GM19239 (cell line): Measurements from ENCODE around the gene DESI1.
A peak's percentile ranks its signal among the peaks of the same experiment; 100 is the strongest.
"Not testable (repeated sequence)": the region's sequence is repeated elsewhere in the genome, so short reads cannot be mapped to it uniquely, and the experiment has no call there.

ENCODE experiments used
- DNase-seq: peaks from one replicate; pipeline ENCODE4 v3.0.0; 2011; ENCODE audit warnings: low spot score; ENCODE audit not compliant: insufficient read length
- FAIRE-seq: peaks from 2 replicates; lab custom pipeline; 2011; peaks lifted over from hg19 to GRCh38; lab: Jason Lieb, UNC

Gene DESI1

DNA sequence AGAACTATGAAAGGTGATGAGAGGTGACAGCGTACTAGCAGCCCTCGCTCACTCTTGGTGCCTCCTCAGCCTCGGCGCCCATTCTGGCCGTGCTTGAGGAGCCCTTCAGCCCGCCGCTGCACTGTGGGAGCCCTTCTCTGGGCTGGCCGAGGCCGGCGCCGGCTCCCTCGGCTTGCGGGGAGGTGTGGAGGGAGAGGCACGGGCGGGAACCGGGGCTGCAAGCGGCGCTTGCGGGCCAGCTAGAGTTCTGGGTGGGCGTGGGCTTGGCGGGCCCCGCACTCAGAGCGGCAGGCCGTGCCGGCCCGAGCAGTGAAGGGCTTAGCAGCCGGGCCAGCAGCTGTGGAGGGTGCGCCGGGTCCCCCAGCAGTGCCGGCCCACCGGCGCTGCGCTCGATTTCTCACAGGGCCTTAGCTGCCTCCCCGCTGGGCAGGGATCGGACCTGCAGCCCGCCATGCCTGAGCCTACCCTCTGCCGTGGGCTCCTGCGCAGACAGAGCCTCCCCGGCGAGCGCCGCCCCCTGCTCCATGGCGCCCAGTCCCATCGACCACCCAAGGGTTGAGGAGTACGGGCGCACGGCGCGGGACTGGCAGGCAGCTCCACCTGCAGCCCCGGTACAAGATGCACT lies 27.4 kb downstream of the DESI1 start:
- FAIRE-seq, DNase-seq: not testable (repeated sequence)

DNA sequence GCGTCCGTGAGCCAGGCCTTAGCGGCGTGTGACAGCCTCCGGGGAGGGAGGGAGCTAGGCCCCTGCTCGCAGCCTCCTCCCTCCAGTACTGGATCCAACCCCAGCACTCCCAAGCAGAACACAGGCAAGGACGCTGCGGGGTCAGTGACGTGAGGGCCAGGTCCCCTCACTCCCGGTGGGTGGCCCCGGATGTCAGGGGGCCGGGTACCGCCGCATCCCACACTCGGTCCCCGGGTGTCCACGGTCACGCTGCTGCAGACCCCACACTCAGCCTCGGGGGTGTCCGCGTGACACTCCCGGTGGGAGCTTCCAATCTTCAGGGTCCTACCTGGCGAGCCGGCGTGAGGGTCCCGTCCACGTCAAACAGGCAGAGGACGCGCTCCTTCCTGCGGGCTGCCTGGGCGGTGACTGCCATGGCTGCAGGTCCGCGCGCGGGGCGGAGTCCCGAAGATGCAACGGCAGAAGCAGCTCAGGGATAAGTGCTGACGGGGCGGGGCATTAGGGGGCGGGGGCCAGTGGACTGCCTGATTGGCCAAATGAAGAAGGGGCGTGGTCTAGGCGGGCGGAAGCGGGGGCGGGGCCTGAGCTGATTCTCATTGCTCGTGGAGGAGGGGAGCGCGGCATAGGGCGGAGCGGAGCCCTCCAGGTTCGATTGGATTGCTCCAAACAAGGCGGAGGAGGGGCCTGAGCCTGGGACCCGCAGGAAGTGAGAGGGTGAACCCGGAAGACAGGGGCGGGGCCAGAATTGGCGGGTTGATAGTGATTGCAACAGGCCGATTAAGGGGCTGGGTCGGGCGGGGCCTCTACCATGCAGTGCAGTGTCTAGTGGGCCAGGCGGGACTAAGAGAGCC lies 31.2 kb downstream of the DESI1 start, which contains the start of gene PMM1:
TSS of gene PMM1 (minus strand) at position 450 of the 851 bp plus-strand sequence. CDS start at position 415, 35 bp downstream.
- DNase-seq: peak; percentile 100
- peak; percentile 99 for FAIRE-seq

DNA sequence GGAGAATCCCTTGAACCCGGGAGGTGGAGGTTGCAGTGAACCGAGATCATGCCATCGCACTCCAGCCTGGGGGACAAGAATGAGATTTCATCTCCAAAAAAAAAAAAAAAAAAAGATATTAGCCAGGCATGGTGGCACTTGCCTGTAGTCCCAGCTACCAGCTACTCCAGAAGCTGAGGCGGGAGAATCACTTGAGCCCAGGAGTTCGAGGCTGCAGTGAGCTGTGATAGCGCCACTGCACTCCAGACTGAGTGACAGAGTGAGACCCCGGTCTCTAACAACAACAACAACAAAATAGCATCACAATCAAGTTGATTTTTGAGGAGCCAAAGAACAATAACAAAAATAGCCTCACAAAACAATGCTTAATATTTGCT lies 33.5 kb downstream of the DESI1 start:
- no peak for FAIRE-seq
- DNase-seq: no peak

DNA sequence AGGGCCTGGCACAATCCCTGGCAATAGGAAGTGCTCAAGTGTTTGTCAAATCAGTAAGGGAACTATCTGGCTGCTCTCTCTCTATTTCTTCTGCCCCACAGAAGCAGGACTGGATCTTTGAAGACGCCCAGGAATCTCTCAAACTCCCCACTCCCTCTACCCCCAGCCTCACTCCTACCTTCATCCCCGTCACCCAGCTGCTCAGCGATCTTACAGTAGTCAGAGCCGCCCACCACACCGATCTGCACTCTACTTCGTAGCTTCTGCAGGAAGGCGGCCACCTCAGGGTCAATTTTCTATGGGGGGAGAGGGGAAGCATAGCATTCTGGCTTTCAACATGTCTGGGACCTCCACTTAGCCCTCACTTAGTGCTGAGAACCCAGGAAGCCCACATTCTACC lies 34.9 kb downstream of the DESI1 start:
- no peak for FAIRE-seq
- no peak for DNase-seq

DNA sequence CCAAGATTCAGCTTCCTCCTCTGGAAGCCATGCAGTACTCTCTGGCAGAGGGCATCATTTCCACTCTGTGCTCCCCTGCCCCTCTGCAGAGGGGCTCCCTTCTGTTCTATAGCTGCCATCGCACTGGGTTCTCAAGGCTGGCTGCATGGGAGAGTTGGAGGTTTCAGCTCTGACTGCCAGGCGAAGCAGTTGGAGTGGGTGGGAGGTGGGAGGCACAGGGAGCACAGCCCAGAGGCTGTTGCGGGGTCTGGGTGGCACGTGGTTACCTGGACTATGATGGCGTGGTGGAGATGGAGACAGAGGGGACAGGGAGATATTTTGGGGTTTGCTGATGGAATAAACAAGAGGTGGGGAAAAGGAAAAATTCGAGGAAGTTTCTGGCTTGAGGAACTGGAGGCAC lies 36.0 kb downstream of the DESI1 start:
- FAIRE-seq (no peak), DNase-seq (no peak)

DNA sequence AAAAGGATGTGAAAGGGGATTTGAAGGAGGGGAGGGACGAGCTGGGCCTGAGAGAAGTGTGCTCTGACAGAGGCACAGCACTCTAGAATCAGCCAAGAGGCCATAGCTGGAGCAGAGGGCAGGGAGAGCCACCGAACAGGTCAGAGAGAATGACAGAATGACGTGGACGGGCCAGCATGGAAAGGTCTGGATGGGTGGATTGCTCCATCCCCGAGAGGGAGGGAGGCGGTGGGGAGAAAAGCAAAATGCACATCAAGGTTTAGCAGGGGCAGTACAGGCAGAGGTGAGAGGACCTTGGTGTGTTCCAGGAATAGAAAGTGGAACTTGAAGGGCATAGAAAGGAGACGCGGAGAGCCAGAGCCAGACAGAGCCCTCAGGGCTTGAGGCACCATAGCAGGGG lies 38.1 kb downstream of the DESI1 start:
- DNase-seq: no peak
- FAIRE-seq: no peak

DNA sequence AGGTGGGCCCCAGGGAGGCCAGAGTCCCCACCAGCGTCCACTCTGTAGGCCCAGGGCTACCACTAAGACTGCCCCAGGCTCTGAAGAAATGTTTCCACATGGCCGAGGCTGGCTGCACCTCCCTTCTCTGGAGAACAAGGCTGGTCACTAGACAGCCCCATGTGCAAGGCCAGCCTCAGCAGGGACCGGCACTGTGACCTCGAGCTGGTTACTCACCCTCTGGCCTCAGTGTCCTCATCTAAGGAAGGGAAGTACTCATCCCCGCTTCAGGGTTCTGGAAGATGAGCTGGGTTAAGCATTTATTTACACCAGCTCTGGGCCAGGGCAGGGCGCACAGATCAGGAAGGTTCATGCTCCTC lies 40.9 kb downstream of the DESI1 start:
- FAIRE-seq: no peak
- no peak for DNase-seq

DNA sequence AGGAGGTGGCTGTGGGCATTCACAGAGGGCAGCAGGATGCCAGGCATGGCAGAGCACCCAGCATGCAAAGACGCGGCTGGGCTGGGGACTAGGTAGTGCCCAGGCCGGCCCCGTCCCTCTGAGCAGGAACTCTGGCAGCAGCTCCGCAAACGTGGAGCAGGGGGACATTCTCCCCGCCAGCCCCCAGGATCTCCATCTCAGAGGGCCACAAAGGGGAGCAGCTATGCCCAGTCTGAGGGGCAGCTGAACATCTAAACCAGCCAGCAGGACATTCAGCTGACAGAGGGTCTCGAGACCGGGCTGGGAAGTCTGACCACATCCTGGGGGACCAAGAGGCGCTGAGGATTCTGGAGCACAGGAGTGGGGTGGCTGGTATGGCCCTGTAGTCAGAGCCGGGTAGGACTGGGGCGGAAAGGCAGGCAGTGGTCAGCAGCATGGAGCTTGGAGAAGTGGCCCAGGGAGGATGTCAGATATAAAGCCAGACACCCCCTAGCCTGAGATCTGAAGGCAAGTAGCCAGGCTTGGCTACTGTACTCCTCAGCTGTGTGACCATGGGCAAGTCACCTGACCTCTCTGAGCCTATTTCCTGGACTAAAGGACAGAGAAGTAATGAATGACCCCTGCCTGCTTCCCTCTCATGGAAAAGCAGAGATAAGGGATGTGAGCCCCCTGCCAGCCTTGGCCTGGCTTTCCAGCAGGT lies 41.4 kb downstream of the DESI1 start:
- no peak for FAIRE-seq
- no peak for DNase-seq

DNA sequence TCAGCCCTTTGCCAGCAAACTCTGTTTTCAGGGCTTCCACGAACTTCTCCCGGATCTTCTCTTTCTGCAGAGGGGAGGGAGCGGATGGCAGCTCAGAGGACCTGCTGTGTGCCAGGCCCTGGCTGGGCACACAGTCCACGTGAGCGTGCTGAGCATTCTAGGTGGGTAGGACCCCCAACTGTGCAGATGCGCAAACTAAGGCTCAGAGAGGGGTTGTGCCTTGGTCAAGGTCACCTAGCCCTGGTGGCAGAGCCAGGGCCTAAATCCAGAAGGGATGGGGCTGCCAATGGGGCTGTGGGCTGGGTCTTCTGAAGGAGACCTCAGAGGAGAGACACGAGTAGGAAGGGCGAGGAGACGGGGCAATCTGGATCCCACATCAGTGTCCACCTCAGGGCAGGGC lies 42.0 kb downstream of the DESI1 start:
- FAIRE-seq (no peak), DNase-seq (no peak)

DNA sequence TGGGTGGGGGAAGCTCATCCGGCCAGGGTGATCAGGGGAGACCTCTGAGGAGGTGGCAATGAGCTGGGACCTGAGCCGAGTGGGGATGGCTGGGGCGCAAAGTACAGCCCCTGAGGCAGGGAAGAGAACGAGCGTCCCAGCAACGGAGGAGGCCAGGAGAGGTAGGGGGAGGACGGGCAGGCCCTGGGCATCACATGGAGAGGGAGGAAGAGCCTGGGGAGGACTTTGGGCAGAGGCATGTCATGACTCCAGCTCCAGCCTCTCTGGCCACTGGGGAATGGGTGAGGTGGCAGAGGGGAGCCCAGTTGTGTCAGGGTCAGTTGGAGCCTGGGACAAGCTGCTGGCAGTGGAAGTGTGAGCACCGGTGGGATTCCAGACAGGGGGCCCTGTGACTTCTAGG lies 42.7 kb downstream of the DESI1 start:
- DNase-seq (no peak), FAIRE-seq (no peak)

DNA sequence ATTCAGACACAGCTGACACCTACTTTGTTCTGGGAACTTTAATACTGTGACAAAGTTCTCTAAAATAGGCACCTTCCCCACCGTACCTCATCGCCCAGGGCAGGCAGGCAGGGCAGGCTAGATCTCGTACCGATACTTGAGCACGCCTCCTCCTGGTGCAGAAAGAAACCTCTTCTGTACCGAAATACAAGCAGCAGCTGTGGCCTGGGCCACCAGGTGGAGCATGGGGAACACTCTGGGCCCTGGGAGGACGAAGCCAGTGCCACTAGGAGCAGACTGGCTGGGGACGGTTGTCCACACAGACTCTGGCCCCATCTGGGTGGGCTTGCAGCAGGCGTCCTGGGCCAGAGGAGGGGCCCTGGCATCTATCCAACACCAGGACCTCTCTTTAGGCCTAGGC lies 44.0 kb downstream of the DESI1 start:
- FAIRE-seq (no peak), DNase-seq (peak; percentile 52)

DNA sequence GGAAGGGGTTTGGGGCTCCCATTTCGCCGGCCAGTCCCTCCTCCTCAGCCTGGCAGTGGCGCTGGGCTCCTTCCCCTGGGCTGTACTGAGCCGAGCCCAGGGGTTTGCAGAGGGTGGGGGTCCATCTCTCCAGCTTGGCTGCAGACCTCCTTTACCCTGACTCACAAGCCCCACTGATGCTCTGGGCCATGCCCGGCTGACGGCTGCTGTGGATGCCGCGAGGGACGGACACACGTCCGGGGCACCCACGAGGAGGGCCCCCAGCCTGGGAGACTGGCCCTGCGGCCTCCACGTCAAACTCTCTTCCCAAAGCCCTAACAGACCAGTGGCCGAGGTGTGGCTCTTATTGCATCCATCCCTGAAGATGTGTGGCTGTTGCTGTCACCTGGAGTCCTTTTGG lies 45.3 kb downstream of the DESI1 start:
- FAIRE-seq: no peak
- DNase-seq: no peak

DNA sequence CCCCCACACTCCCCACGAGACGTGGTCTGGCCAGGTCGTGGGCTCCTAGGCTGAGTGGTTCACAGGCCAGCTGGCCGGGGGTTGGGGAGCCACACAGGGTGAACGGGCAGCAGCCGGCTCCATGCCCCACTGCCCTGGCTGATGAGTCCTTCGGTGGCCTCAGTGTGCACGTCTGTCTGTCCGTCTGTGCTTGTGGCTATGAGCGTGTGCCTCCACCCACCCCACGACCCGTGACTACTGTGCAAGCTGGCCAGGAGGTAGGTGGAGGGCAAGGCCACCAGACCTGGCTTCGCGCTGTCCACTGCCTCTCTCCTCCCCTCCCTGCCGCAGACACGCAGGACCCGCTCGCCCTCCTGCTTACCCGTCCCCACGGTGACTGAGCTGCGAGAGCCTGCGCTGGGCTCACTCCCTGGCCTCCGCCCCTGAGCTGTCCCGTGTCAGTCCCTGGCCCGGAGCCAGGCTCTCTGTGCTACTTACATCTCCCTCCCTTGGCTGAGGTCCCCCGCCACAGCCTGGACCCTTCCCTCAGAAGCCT lies 45.9 kb downstream of the DESI1 start:
- no peak for FAIRE-seq
- no peak for DNase-seq

DNA sequence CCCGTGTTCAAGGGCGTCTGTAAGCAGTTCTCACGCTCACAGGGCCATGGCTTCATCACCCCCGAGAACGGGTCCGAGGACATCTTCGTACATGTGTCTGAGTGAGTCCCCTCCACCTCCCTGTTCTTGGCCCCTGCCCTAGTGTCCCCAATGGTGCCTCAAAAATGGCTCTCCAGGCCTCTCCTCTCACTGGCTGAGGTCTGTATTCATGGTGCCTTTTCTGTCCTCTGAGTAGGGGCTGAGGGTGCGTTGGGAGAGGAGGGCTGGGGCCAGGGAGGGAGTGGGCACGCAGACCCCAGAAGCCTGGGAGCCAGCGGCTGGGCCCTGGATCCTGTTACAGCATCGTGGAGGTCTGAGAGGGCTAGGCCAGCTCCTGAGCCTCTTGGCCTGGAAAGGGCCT lies 47.2 kb downstream of the DESI1 start:
- DNase-seq (no peak), FAIRE-seq (no peak)

DNA sequence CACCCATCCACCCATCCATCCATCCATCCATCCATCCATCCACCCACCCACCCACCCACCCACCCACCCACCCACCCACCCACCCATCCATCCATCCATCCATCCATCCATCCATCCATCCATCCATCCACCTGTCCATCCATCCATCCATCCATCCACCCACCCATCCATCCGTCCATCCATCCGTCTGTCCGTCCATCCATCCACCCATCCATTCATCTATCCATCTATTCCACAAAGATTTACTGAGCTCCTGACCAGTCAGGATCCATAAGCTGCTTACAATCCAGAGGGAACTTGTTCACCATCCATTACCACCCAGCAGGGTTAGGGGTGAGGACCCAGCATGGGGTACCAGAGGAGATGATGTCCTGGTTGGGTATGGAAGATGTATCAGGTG lies 48.5 kb downstream of the DESI1 start:
- FAIRE-seq, DNase-seq: not testable (repeated sequence)

DNA sequence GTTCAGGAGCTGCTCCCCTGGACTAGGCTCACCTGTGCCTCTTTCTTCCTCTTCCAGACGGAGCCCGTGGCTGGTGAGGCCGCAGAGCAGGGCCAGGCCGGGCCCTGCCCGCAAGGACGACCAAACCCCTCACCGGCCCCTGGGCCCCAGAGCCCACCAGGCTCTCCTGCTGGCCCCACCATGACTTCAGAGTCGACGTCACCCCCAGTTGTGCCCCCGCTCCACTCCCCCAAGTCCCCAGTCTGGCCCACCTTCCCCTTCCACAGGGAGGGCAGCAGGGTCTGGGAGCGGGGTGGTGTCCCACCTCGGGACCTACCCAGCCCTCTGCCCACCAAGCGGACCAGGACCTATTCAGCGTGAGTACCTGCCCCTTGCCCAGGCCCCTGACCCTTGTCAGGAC lies 49.1 kb downstream of the DESI1 start:
- FAIRE-seq: no peak
- DNase-seq: no peak

DNA sequence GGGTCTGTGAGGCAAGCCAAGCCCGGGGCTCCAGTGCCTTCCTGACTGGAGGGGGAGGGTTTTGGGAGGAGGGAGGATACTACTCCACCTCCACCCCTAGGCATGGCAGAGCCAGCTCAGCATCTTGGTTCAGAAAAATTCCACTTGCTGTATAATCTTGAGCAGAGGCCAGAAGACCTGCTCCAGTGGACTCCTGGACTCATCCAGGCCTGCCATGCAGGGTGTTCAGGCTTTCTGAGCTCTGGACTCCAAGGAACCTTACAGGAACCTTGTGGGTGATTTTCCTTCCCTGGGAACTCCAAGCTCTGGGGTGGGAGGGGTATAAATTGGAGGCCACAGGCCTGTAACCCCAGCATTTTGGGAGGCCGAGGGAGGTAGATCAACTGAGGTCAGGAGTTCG lies 50.6 kb downstream of the DESI1 start:
- FAIRE-seq: no peak
- no peak for DNase-seq

DNA sequence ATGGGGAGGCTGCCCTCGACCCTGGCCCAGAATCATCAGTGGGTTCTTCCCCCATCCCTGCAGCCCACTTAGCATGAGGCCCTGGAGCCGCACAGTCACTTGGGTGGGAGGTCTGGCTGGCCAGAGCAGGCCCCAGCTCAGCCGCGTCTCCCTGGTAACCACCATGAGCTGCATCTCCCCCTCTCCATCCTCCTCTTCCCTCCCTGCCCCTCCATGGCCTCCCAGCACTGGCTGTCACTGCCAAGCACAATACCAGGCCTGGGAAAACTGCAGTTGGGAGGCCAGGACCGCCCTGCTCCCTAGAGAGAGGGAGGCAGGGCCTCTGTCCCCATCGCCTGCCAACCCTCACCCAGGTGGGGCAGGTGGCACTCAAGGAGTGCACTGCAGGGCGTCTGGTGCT lies 52.0 kb downstream of the DESI1 start:
- FAIRE-seq: no peak
- DNase-seq: no peak

DNA sequence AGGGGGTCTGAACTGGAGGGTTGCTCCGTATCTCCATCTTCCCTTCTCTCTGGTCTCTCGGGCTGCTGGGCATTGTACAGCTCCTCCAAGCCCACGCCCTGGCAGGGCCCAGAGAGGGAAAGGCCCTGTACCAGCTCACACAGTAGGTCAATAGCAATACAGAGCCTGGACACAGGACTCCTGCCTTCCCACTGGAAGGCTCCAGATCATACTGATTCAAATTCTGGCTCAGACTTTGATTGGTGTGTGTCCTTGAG lies 53.4 kb downstream of the DESI1 start:
- DNase-seq (no peak), FAIRE-seq (no peak)

DNA sequence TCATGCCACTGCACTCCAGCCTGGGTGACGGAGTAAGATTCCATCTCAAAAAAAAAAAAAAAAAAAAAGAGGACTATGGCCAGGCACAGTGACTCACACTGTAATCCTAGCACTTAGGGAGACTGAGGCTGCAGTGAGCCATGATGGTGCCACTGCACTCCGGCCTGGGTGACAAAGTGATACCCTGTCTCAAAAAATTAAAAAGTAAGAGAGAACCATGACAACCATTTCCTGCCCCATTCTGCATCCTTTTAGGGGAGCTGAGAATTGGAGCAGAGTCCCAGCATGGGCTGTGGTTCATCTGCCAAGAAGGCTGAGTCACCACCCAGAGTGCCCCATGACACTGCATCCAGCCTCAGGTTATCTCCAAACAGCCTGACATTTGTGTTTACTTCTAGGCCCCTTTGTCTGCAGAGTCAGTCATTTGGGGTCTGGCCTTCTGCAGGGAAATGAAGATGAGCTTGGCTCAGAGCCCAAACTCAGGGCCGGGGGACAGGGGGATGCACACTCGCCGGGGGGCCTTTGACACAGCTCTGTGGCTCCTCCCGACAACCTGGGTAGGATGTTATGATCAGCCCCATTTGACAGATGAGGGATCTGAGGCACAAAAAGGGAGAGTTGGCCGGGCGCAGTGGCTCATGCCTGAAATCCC lies 55.3 kb downstream of the DESI1 start:
- FAIRE-seq (no peak), DNase-seq (no peak)

DNA sequence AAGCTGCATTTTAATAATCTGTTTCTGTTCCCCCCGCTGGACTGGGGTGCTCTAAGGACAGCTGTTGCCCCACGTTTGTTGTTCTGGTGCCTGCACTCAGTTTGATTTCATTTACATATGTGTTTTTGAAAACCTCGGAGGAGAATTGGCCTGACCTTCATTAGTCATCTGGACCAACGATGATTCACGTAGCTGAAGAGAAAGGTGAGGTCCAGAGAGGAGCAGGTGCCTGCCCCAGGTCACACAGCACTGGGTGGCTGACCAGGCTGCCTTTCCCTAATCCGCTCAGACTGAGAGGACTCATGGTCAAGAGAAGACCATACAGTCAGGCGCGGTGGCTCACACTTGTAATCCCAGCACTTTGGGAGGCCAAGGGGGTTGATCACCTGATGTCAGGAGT lies 56.3 kb downstream of the DESI1 start:
- no peak for DNase-seq
- FAIRE-seq: no peak
